ENCODE results near the gene SLC35C1.

DNA sequence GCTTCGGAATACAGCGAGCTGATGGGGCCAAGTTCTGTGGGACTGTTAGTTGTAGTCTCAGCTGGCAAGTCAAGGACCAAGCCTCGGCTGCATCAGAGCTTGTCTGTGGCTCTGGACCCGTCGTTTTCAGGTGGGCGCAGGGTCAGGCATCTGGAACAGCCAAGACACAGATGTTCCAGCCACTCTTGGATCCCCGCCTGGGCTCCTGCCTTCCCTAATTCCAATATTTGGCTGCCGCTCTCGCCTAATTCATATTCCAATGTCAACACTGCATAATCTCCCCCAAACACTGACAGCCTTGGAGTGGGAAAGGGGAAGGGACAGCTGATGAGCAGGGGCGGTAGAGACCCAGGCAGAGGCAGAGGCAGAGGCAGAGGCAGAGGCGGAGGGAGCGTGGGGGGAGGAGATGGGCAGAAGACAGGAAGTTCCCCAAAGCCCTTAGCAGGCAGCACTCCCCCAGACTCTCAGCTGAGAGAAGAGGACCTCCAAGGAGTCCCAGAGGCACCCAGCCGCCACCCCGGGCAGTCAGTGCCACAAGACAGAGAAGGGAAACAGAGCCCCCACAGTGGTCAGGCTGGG is 49.6 kb upstream of the SLC35C1 start:
- no peak for TF ChIP-seq FOXP2 (optimal IDR thresholded peaks at IDR 0.05; ENCODE audit: borderline replicate concordance, extremely low read depth, extremely low read length, insufficient read depth)
- TF ChIP-seq POLR2AphosphoS5 (IDR thresholded peaks at IDR 0.05; ENCODE audit: low read depth, low read length): no peak
- TF ChIP-seq, protein P1, sequence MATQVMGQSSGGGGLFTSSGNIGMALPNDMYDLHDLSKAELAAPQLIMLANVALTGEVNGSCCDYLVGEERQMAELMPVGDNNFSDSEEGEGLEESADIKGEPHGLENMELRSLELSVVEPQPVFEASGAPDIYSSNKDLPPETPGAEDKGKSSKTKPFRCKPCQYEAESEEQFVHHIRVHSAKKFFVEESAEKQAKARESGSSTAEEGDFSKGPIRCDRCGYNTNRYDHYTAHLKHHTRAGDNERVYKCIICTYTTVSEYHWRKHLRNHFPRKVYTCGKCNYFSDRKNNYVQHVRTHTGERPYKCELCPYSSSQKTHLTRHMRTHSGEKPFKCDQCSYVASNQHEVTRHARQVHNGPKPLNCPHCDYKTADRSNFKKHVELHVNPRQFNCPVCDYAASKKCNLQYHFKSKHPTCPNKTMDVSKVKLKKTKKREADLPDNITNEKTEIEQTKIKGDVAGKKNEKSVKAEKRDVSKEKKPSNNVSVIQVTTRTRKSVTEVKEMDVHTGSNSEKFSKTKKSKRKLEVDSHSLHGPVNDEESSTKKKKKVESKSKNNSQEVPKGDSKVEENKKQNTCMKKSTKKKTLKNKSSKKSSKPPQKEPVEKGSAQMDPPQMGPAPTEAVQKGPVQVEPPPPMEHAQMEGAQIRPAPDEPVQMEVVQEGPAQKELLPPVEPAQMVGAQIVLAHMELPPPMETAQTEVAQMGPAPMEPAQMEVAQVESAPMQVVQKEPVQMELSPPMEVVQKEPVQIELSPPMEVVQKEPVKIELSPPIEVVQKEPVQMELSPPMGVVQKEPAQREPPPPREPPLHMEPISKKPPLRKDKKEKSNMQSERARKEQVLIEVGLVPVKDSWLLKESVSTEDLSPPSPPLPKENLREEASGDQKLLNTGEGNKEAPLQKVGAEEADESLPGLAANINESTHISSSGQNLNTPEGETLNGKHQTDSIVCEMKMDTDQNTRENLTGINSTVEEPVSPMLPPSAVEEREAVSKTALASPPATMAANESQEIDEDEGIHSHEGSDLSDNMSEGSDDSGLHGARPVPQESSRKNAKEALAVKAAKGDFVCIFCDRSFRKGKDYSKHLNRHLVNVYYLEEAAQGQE (IDR thresholded peaks at IDR 0.05; ENCODE audit: insufficient read depth in 1 of 2, low read depth in 2 of 2, low read length in 2 of 2): no peak
- no peak for TF ChIP-seq TAF1 (IDR thresholded peaks at IDR 0.05; ENCODE audit: borderline replicate concordance, insufficient read depth, low read length)
